GM18873 (cell line): ENCODE results near the gene ECSIT.
A peak's percentile ranks its signal among the peaks of the same experiment; 100 is the strongest.

ENCODE experiments used
- ATAC-seq: cut with Tn5 transposase; IDR thresholded peaks from one replicate; pipeline ENCODE4 v1.9.1; 2021; ENCODE audit warnings: mild to moderate bottlenecking, moderate library complexity, moderate number of reproducible peaks; ENCODE audit not compliant: unreplicated experiment, low FRiP score

Gene ECSIT

DNA sequence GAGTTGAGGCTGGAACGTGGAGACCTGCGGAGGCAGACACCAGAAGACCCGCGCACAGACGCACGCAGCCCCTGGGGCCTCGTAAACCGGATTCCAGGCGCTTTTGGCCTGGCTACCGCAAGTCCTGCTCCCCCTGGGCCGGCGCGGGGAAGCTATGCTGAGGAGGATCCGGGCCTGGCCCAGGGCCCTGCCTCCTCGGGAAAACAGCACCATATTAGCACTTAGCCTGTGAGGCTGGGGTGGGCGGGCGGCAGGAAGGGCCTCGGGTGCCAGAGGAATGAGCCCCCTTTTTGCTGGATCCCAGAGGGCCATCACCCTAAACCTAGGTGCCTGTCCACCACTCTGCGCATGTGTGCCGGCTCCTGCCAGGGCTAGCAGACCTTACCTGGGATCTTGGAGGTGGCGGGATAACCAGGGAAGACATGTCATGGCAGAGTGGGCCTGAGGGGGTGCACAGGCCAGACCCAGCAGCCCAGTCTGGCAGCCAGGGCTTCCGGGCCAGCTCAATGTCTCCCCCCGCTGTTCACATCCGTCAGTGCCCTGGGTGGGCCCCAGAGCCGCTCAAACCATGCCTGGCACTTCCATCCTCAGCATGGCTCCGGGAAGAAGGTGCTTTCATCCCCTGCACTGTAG is 22.8 kb upstream of the ECSIT start:
- no peak for ATAC-seq

GRCh38 chr19:11550265-11550664 is 21.3 kb upstream of the ECSIT start:
- ATAC-seq, result no peak

DNA sequence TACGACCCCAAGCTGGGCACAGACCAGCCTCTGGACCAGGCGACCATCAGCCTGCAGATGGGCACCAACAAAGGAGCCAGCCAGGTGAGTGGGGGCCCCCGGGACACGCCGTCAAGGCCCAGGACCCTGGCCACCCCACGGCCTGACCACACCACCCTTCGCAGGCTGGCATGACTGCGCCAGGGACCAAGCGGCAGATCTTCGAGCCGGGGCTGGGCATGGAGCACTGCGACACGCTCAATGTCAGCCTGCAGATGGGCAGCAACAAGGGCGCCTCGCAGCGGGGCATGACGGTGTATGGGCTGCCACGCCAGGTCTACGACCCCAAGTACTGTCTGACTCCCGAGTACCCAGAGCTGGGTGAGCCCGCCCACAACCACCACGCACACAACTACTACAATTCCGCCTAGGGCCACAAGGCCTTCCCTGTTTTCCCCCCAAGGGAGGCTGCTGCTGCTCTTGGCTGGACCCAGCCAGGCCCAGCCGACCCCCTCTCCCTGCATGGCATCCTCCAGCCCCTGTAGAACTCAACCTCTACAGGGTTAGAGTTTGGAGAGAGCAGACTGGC is 20.5 kb upstream of the ECSIT start:
- no peak for ATAC-seq

DNA sequence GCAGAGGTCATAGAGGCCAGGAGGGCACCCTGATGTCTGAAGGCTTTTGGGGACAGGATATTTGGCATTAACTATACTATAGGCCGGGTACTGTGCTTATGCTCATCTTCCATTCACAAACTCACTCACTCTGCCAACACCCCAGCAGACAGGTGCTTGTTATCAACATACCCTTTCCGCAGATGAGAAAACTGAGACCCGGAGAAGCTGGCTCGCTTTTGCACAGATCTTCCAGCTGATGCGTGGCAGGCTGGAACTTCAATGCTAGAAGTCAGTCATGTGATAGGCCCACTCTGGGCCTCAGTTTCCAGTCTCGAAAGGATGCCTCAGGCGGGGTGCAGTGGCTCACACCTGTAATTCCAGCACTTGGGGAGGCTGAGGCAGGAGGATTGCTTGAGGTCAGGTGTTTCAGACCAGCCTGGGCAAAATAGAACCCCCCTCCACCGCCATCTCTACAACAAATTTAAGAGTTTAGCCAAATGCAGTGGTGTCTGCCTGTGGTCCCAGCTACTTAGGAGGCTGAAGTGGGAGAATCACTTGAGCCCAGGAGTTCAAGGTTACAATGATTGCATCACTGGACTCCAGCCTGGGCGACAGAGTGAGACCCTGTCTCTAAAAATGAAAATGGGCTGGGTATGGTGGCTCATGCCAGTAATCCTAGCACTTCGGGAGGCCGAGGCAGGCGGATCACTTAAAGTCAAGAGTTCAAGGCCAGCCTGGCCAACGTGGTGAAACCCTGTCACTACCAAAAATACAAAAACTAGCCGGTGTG is 19.2 kb upstream of the ECSIT start:
- no peak for ATAC-seq

- no peak for ATAC-seq
Measured at GRCh38 chr19:11541238-11541637, 12.3 kb upstream of the ECSIT start.

- ATAC-seq, result no peak
Measured at GRCh38 chr19:11540645-11541044, 11.7 kb upstream of the ECSIT start.

DNA sequence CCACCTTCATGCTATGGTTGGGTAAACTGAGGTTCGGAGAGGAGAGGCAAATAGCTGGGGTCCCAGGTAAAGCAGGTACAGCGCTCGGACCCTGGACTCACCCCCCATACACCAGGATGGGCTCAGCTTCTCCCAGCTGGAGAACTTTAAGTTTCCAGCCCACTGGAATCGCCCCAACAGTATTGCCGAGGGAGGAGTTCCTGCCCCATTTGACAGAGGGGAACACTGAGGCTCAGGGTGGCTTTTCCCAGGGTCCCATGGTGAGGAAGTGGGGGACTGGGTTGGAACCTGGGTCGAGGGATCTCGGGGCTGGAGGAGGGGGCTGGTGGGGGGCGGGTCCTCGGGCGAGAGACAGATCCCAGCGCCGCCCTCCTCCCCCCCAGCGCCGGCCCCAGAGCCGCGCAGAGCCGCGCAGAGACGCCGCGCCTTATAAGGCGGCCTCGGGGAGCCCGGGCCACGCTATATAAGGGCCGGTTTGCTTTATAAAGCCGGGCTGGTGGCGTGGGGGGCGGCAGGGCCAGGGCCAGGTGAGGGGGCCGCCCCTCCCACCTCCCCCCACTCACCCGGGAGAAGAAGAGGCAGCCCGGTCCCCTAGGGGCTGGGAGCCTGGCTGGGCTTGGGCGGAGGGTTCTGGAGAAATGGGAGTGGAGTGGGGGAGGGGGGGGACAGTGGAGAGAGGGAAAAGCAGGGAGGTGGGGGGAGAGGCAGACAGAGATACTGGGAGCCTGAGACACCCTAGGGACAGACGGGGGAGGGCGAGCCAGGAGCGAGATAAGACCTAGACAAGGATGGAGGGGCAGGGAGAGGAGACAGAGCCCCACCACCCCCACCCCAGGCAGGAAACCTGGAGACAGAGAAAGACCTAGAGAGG is 10.8 kb upstream of the ECSIT start:
- ATAC-seq, result no peak

- no peak for ATAC-seq
Measured at GRCh38 chr19:11538232-11539036, 9.5 kb upstream of the ECSIT start, which contains the start of gene CNN1. Gene CNN1 (plus strand): TSS chr19:11538851. CDS start chr19:11538928, 77 bp downstream.

GRCh38 chr19:11535792-11536595 is 7.1 kb upstream of the ECSIT start:
- ATAC-seq, result no peak

DNA sequence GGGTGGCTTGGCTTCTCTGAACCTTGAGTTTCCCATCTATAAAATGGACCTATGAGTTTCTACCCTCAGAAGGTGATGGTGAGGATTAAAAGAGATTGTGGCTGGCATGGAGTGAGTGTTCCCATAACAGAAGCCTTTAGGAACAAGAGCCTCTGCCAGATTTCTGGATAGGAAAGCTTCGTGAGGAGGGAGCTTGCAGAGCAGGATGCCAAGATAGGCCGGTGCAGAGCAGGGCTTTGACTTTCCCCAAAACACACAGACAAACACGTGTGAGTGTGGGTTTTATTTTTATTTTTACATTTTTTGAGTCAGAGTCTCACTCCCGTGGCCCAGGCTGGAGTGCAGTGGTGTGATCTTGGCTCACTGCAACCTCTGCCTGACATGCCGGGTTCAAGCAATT is 6.0 kb upstream of the ECSIT start:
- no peak for ATAC-seq

- no peak for ATAC-seq
Measured at GRCh38 chr19:11534538-11534937, 5.6 kb upstream of the ECSIT start.

DNA sequence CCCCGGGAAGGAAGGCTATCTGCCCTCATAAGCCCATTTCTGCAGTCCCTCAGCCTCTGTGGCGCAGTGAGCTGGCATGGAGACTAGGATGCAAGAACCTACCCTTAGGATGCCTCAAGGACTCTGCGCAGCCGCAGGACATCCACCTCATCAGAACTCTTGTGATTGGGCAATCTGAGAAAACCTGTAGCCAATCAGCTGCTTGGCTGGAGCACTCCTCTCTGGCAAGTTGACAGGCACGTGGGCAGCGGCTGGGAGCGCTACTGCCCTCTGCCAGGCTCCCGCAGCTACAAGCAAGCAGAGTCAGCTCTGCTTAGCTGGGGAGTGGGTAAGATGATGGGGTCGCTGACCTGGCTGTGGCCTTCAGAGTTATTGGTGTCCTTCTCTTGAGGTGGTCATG is 1.5 kb upstream of the ECSIT start:
- no peak for ATAC-seq

DNA sequence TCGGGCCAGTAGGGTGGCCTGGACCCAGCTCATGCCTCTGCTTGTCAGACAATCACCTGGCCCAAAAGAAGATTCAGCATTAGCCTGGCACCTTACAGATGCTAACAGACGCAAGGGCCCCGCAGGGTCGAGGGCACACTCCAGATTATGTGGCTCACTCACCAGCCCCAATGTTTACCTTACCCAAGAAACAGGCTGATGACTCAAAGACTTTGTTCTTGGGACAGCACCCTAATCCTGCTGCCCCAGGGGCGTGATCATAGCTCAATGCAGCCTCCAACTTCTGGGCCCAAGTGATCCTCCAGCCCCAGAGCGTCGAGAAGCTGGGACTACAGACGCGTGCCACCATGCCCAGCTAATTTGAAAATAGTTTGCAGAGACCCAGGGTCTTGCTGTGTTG is 9.8 kb downstream of the ECSIT start:
- ATAC-seq, result no peak

DNA sequence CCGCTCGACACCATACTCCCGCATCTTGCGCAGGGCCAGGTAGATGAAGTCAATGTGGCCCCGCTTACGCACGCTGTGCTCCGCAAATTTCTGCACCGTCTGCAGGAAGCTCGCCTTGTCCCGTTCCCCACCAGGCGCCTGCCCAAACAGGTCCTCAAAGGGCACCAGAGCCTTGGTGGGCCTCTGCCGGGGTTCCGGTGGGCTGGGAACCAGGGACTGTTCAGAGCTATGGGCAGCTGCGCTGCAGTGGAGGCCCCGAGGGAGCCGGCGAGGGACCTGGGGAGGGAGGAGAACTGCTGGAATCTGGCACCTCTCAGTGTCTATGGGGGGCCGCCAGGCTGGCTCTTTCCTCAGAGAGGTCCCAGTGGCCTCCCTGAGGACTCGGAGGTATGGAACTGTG is 15.0 kb downstream of the ECSIT start:
- no peak for ATAC-seq

- no peak for ATAC-seq
Measured at GRCh38 chr19:11510444-11510843, 18.5 kb downstream of the ECSIT start.

GRCh38 chr19:11507370-11508078 is 21.4 kb downstream of the ECSIT start:
- no peak for ATAC-seq

DNA sequence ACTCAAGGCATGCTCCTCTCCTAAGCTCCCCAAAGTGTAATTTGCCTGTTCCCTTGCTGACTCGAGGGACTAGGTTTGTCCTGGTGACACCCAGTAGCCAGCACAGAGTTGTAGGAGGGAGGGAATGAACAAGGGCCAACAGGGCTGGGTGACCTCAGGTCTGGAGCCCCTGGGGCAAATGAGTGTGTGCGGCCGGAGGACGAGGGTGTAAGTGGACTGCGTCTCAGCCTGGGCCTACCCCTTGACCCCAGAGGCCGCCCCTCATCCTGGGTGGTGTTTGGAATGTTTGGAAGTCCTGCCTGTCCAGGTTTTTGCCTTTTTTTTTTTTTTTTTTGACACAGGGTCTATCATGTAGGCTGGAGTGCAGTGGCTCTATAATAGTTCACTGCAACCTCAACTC is 22.0 kb downstream of the ECSIT start:
- no peak for ATAC-seq

- peak; percentile 23 for ATAC-seq
Measured at GRCh38 chr19:11506101-11506555, 22.8 kb downstream of the ECSIT start.
